ENCODE results near the gene SRA1.

GRCh38 chr5:140570058-140570457 is 12.8 kb upstream of the SRA1 start:
- TF ChIP-seq ZNF148 (tag by site-specific recombination; IDR thresholded peaks at IDR 0.05; ENCODE audit: borderline replicate concordance) (no peak), ZNF549 (tag by site-specific recombination; IDR thresholded peaks at IDR 0.05) (no peak)
